Heart left ventricle (tissue), 13 donors: Measurements from ENCODE around the gene TTC29.

Source experiments
- CTCF ChIP-seq, 12 donors: fragments of 200-600 bp; sonication (generic) in 4 of 12; IDR thresholded peaks; one replicate each; pipeline versions ENCODE4 v1.5.0 to v1.8.0; 2018 to 2022; ENCODE audit warnings: antibody characterized with exemption in 12 of 12, mild to moderate bottlenecking in 5 of 12
- POLR2A ChIP-seq, 2 donors: fragments of 450-650 bp; IDR thresholded peaks; one replicate each; pipeline ENCODE4 v1.6.1; 2017; ENCODE audit warnings: antibody characterized with exemption in 2 of 2, mild to moderate bottlenecking in 2 of 2, moderate library complexity in 2 of 2
- donor health status: ischemic (EF 13 %, LVEDD 7.1; RV severe dilation, severe dysfunction).
- donor health status: DM: no; HTN: yes; CAD: no.
- donor health status: DM: no; HTN: no; CAD: no.
- donor health status: ischemic (EF 25% LVEDD 6.9; RV normal size, moderate dysfunction).
- donor health status: ischemic (EF 25% LVEDD 5.7; RV mildly dilated, moderate dysfunction).
- donor health status: ischemic (EF 35%, LVEDD 5.7; RV mildly dilated, moderate dysfunction).
- donor health status: nonischemic (EF 11% LVEDD 7.7; RV severe dilation, severe dysfunction).
- donor health status: DM: yes; HTN: yes; CAD: no.
- donor health status: PGD.
- donor health status: ischemic (EF 29% LVEDD 5.4; RV normal size, mild dysfunction).
- donor health status: nonischemic (EF 23%, LVEDD 6.1; RV moderate dilation, normal function).

DNA sequence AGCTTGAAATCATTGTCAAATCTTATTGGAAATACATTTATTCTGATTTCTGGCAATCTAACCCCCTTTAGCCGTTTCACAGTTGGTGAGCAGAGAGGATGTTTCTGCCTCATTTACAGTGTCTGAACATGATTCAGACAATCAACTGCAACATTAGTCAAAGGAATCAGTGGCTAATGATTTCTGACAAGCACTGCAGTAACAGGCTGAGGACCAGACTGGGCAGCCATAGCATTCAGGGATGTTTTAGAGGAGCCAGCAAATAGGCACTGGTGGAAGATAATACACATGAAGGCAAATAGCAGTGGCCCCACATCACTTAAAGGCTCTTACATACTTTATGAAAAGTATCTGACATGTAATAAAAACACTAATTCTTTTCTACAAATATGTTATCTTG is 102.8 kb downstream of the TTC29 start:
- no peak for TF ChIP-seq POLR2A (IDR thresholded peaks at IDR 0.05)
- TF ChIP-seq CTCF (IDR thresholded peaks at IDR 0.05) = no peak
